Gastroesophageal sphincter (tissue), 3 donors: ENCODE measurements around the gene UGCG.

Experiments used
- CTCF ChIP-seq, 4 experiments: fragments of 200-600 bp in 2 of 4; fragments of 450-650 bp in 2 of 4; sonication (generic) in 1 of 4; IDR thresholded peaks; one replicate each; pipeline ENCODE4 v1.5.1; 2017 to 2019; ENCODE audit warnings: antibody characterized with exemption in 4 of 4, mild to moderate bottlenecking in 2 of 4, moderate library complexity in 2 of 4
- POLR2AphosphoS5 ChIP-seq: sonication (generic); formaldehyde crosslinking; IDR thresholded peaks from one replicate; pipeline ENCODE4 v1.6.1; 2017; ENCODE audit warnings: antibody characterized with exemption

- TF ChIP-seq CTCF (IDR thresholded peaks at IDR 0.05) (no peak), POLR2AphosphoS5 (no peak)
Observed at GRCh38 chr9:111938427-111938800, 41.8 kb downstream of the UGCG start.
